HG03565 (cell line): Measurements from ENCODE around the gene TBXAS1.

Experiments used
- ATAC-seq: cut with Tn5 transposase; IDR thresholded peaks from one replicate; pipeline ENCODE4 v1.9.1; 2021; ENCODE audit warnings: mild to moderate bottlenecking, moderate library complexity; ENCODE audit not compliant: unreplicated experiment

Gene TBXAS1

GRCh38 chr7:140018125-140019043 is 189.3 kb downstream of the TBXAS1 start:
- no peak for ATAC-seq

- no peak for ATAC-seq
Observed at GRCh38 chr7:140019172-140019571, 190.1 kb downstream of the TBXAS1 start.

GRCh38 chr7:140019606-140020005 is 190.5 kb downstream of the TBXAS1 start:
- ATAC-seq = no peak

- no peak for ATAC-seq
Observed at GRCh38 chr7:140021603-140022002, 192.5 kb downstream of the TBXAS1 start.

- no peak for ATAC-seq
Observed at GRCh38 chr7:140022582-140023211, 193.6 kb downstream of the TBXAS1 start.

- no peak for ATAC-seq
Observed at GRCh38 chr7:140023728-140024127, 194.7 kb downstream of the TBXAS1 start.

GRCh38 chr7:140024585-140024984 is 195.5 kb downstream of the TBXAS1 start:
- no peak for ATAC-seq

GRCh38 chr7:140025241-140025640 is 196.2 kb downstream of the TBXAS1 start:
- no peak for ATAC-seq

- ATAC-seq = no peak
Observed at GRCh38 chr7:140025814-140026433, 196.9 kb downstream of the TBXAS1 start.

- no peak for ATAC-seq
Observed at GRCh38 chr7:140026935-140027334, 197.9 kb downstream of the TBXAS1 start.

- no peak for ATAC-seq
Observed at GRCh38 chr7:140027858-140028257, 198.8 kb downstream of the TBXAS1 start.

- no peak for ATAC-seq
Observed at GRCh38 chr7:140028311-140028710, 199.2 kb downstream of the TBXAS1 start.

- ATAC-seq = no peak
Observed at GRCh38 chr7:140029072-140029471, 200.0 kb downstream of the TBXAS1 start.

GRCh38 chr7:140031364-140031763 is 202.3 kb downstream of the TBXAS1 start:
- no peak for ATAC-seq

- no peak for ATAC-seq
Observed at GRCh38 chr7:140033036-140033435, 204.0 kb downstream of the TBXAS1 start.

GRCh38 chr7:140033779-140034363 is 204.8 kb downstream of the TBXAS1 start:
- no peak for ATAC-seq

GRCh38 chr7:140034421-140034820 is 205.4 kb downstream of the TBXAS1 start:
- ATAC-seq = no peak

- no peak for ATAC-seq
Observed at GRCh38 chr7:140035400-140036223, 206.5 kb downstream of the TBXAS1 start.

GRCh38 chr7:140036224-140036962 is 207.3 kb downstream of the TBXAS1 start:
- ATAC-seq = no peak

- no peak for ATAC-seq
Observed at GRCh38 chr7:140039066-140039465, 210.0 kb downstream of the TBXAS1 start.
